K562 (cell line): ENCODE results near the gene TACR1. TPM values are rescaled to one million over a fixed set of nuclear protein-coding genes. Genes with fewer than 3 reads are reported as not detected.
A peak's percentile ranks its signal among the peaks of the same experiment; 100 is the strongest.

Source experiments
- ATAC-seq: fragments of 200-7000 bp; cut with Tn5 transposase; 3 replicates; pipeline ENCODE4 v1.9.1; 2020; ENCODE audit warnings: moderate library complexity
- BruUV-seq: library from RNA; stranded (reverse); fragments of 400-500 nt; replicated peaks from 2 replicates; lab custom pipeline; 2021; lab: Mats Ljungman, UMichigan
- CTCF ChIA-PET: fragments of 300-600 bp; formaldehyde crosslinking; extraction: SDS; loops from one replicate; lab custom pipeline; 2021; ENCODE audit warnings: low intra/inter-chr PET ratio; lab: Yijun Ruan, JAX
- POLR2A ChIA-PET: fragments of 300-600, 350-650 bp; sonication (Branson Sonifier 250); formaldehyde crosslinking; extraction: SDS; loops from one replicate; lab custom pipeline; 2021; ENCODE audit warnings: antibody characterized with exemption, inconsistent platforms; lab: Yijun Ruan, JAX
- DNase-seq, 4 experiments: peaks; one replicate each; pipeline versions ENCODE4 v3.0.0 to v3.0.0-alpha.2; 2011 to 2018; ENCODE audit warnings: low spot score in 3 of 4, mixed read lengths in 3 of 4; ENCODE audit errors: extremely low read depth in 1 of 4
- FAIRE-seq: peaks from 2 replicates; lab custom pipeline; 2011; peaks lifted over from hg19 to GRCh38; lab: Jason Lieb, UNC
- H2AFZ ChIP-seq: 2 replicates; pipeline ENCODE4 v1.6.0; 2011; ENCODE audit warnings: low read depth, low read length, control low read depth, inconsistent platforms
- H3K27ac ChIP-seq: fragments of 200-600 bp; 3 replicates; pipeline ENCODE4 v1.8.0; 2011; ENCODE audit warnings: low read depth, mild to moderate bottlenecking, control low read depth, inconsistent platforms, low read length, moderate library complexity, mixed read lengths; ENCODE audit errors: extremely low read depth
- H3K27me3 ChIP-seq, 2 experiments: fragments of 300-600 bp in 1 of 2; 2 replicates in 1 of 2; 3 replicates in 1 of 2; pipeline versions ENCODE4 v1.6.0 to v1.8.0; 2011; ENCODE audit warnings: inconsistent platforms in 2 of 2, low read length in 2 of 2, mild to moderate bottlenecking in 1 of 2, mixed read lengths in 1 of 2, moderate library complexity in 1 of 2; ENCODE audit not compliant: control insufficient read depth in 2 of 2, insufficient read depth in 2 of 2
- H3K36me3 ChIP-seq: fragments of 300-600 bp; 3 replicates; pipeline ENCODE4 v1.8.0; 2011; ENCODE audit warnings: mild to moderate bottlenecking, low read length, inconsistent platforms; ENCODE audit not compliant: control insufficient read depth, insufficient read depth
- H3K4me1 ChIP-seq, 2 experiments: fragments of 200-600 bp in 1 of 2; replicated peaks in 1 of 2; 2 replicates in 1 of 2; 3 replicates in 1 of 2; pipeline versions ENCODE4 v1.5.1 to v1.8.0; 2011; ENCODE audit warnings: inconsistent platforms in 2 of 2, low read length in 2 of 2, mild to moderate bottlenecking in 1 of 2, mixed read lengths in 1 of 2, moderate library complexity in 1 of 2; ENCODE audit not compliant: control insufficient read depth in 2 of 2, insufficient read depth in 2 of 2
- H3K4me2 ChIP-seq: 2 replicates; pipeline ENCODE4 v1.6.1; 2011; ENCODE audit warnings: low read length, control low read depth, inconsistent platforms, mixed read lengths; ENCODE audit not compliant: insufficient read depth
- H3K4me3 ChIP-seq: fragments of 200-600 bp; sonication (generic), shearing (Covaris generic); 2 replicates; pipeline ENCODE4 v1.5.1; 2016; ENCODE audit warnings: control low read depth, inconsistent platforms
- H3K79me2 ChIP-seq: fragments of 200-600 bp; 3 replicates; pipeline ENCODE4 v1.8.0; 2011; ENCODE audit warnings: low read length, inconsistent platforms; ENCODE audit not compliant: control insufficient read depth, insufficient read depth
- H3K9ac ChIP-seq, 2 experiments: 2 replicates each; pipeline versions ENCODE4 v1.6.0 to v1.6.1; 2011; ENCODE audit warnings: low read depth in 2 of 2, low read length in 2 of 2, control low read depth in 1 of 2, inconsistent platforms in 1 of 2, mild to moderate bottlenecking in 1 of 2, mixed read lengths in 1 of 2; ENCODE audit not compliant: insufficient read depth in 1 of 2
- H3K9me1 ChIP-seq: one replicate; pipeline ENCODE4 v1.6.0; 2011; ENCODE audit warnings: inconsistent platforms, mild to moderate bottlenecking, low read length, moderate library complexity; ENCODE audit not compliant: control insufficient read depth, insufficient read depth
- H3K9me3 ChIP-seq: replicated peaks from 2 replicates; pipeline ENCODE4 v1.5.1; 2011; ENCODE audit warnings: low read depth, low read length, inconsistent platforms; ENCODE audit not compliant: control insufficient read depth, insufficient read depth
- H4K20me1 ChIP-seq: replicated peaks from 2 replicates; pipeline ENCODE4 v1.6.1; 2011; ENCODE audit warnings: low read length, inconsistent platforms, mixed read lengths; ENCODE audit not compliant: control insufficient read depth, insufficient read depth
- ATF3 ChIP-seq, 2 experiments: fragments of 450-650 bp in 1 of 2; sonication (generic) in 1 of 2; formaldehyde crosslinking in 1 of 2; IDR thresholded peaks in 1 of 2; conservative IDR thresholded peaks in 1 of 2; 2 replicates each; pipeline versions ENCODE4 v1.6.1 to v1.8.1; 2016 to 2023; ENCODE audit warnings: mild to moderate bottlenecking in 2 of 2, moderate library complexity in 2 of 2, inconsistent platforms in 1 of 2, missing genetic modification reagents in 1 of 2
- JUND ChIP-seq, 2 experiments: IDR thresholded peaks; 2 replicates in 1 of 2; 3 replicates in 1 of 2; pipeline ENCODE4 v1.6.1; 2011; ENCODE audit warnings: borderline replicate concordance in 2 of 2, low read depth in 2 of 2, low read length in 2 of 2, improper control_type of control experiment in 1 of 2, missing biosample characterization in 1 of 2, missing genetic modification characterization in 1 of 2, missing genetic modification reagents in 1 of 2
- PHB2 ChIP-seq: fragments of 450-650 bp; IDR thresholded peaks from 2 replicates; pipeline ENCODE4 v1.6.1; 2017; ENCODE audit warnings: low read depth
- WGBS: fragments of 100-300 bp; shearing (Covaris generic); methylation state at CpG from one replicate; pipeline ENCODE4 v1.1.6; 2016; ENCODE audit warnings: low coverage, mixed read lengths; ENCODE audit not compliant: insufficient coverage; ENCODE audit errors: missing lambda C conversion rate; 5-methylcytosine and 5-hydroxymethylcytosine counted together
- in situ Hi-C: fragments of 300-500 bp; cut with MboI; formaldehyde crosslinking; loops from 4 replicates; pipeline ENCODE4 v1.15.0; 2018; ENCODE audit warnings: inconsistent platforms, mixed read lengths
- intact Hi-C: fragments of 100-400 bp; cut with micrococcal nuclease; formaldehyde crosslinking; loops from 2 replicates; pipeline ENCODE4 v1.14.2; 2022
- polyA plus RNA-seq, 8 experiments: library from polyadenylated mRNA; depleted of rRNA in 4 of 8; stranded (reverse) in 5 of 8; unstranded in 3 of 8; fragments of >200 nt; fragmentation: Nextera tagmentation in 2 of 8; fragmentation: Illumina TruSeq in 1 of 8; extraction: Ambion mirVana in 2 of 8; extraction: Trizol in 1 of 8; gene quantifications; 2 replicates each; pipeline versions ENCODE4 v1.2.1 to v1.2.3, GENCODE V29; 2011 to 2014; ENCODE audit warnings: inconsistent platforms in 1 of 8, missing spikeins in 1 of 8
- total RNA-seq, 7 experiments: library from RNA; depleted of rRNA in 6 of 7; stranded (reverse); fragments of >200 nt in 6 of 7; fragmentation: Illumina TruSeq in 2 of 7; extraction: Trizol in 2 of 7; gene quantifications; 2 replicates each; pipeline versions ENCODE4 v1.2.1 to v1.2.3, GENCODE V29; 2011 to 2021; ENCODE audit warnings: low replicate concordance in 1 of 7

The TACR1 gene
- total and polyA plus RNA-seq, 9 of the 15 experiments (the other 6 are each of a cell fraction or from before 2014, with no cell fraction given): not detected

GRCh38 chr2:75047992-75048625 is 151.2 kb downstream of the TACR1 start:
- no peaks in the 10 kb centered on the region for H3K79me2 ChIP-seq

More at GRCh38 chr2:75047992-75048625, 151.2 kb downstream of the TACR1 start:
- Histone ChIP-seq H3K9me1 (no peaks in the 10 kb centered on the region), H3K9me3 (no peaks in the 10 kb centered on the region), H2AFZ (no peak overlapping the region), H3K9ac (no peak overlapping the region), H3K36me3 (no peaks in the 10 kb centered on the region), H3K27me3 (peaks cover 0 to 14% of the 10 kb centered on the region in 2 experiments; a peak in 2 of 5 replicates), H3K27ac (no peak overlapping the region), H3K4me1 (no peaks in the 10 kb centered on the region), H3K4me2 (no peak overlapping the region), H3K4me3 (no peak overlapping the region), H4K20me1 (no peaks in the 10 kb centered on the region)
- in situ Hi-C loops (no loop called here), intact Hi-C loops (no loop called here)
- CTCF ChIA-PET: no interaction called here
- FAIRE-seq (no peak), ATAC-seq (no peak), DNase-seq (peak in 1 of 4 experiments; percentile 8)
- WGBS: 0% methylated on average over 4 of the region's 4 CpGs
- POLR2A ChIA-PET: no interaction called here
- peak; percentile 40 for TF ChIP-seq ATF3 (IDR thresholded peaks at IDR 0.05)
- no peak for TF ChIP-seq ATF3 (CRISPR knock-in tag; conservative IDR thresholded peaks at IDR 0.05)
- no peak for TF ChIP-seq PHB2
- TF ChIP-seq JUND (IDR thresholded peaks at IDR 0.05; ENCODE audit: borderline replicate concordance, low read depth, low read length): peak; percentile 32; the same call in 1 of the 2 replicates
- TF ChIP-seq JUND (tag; IDR thresholded peaks at IDR 0.05; ENCODE audit: borderline replicate concordance, low read depth, low read length): no peak
- BruUV-seq: no TSS peak
